ENCODE results near the gene MAN1B1. TPM values are rescaled to one million over a fixed set of nuclear protein-coding genes. Genes with fewer than 3 reads are reported as not detected.

Gene MAN1B1
- total and polyA plus RNA-seq, 2 of the 4 experiments (the other 2 are of a cell fraction), result 28.7 to 55.1 TPM

DNA sequence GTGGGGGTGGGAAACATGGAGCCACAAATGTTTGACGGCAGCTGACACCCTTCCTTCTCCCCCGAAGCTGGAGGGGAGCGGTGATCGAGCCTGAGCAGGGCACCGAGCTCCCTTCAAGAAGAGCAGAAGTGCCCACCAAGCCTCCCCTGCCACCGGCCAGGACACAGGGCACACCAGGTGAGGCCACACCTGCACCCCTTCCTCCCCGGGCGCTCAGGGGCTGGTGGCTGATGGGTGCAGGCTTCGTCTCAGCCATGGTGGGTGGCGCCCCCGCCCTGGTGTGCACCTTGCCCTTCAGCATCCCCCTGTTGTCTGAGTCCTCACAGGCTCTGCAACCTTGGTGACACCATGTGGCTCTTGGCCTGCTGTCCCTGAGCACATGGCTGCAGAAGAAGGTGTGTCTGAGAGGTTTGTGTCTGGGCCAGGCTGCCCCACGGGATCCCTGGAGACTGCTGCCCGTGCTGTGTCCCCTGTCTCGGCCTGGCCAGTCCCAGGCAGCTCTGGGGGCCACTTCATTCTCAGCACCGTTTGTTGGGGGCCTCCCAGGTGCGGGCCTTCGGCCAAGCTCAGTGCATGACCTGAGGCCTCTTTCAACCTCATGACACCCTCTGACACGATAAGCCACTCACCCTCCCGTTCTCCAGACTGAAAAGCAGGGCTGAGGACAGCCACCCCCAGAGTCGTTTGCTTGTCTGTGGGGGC is 11.1 kb downstream of the MAN1B1 start:
- H3K23ac ChIP-seq (ENCODE audit: low read depth, low read length), result no peak overlapping the region
- no peak overlapping the region for H3K14ac ChIP-seq (replicated peaks; ENCODE audit: low read depth, low read length)
- no peak overlapping the region for H3K27ac ChIP-seq (ENCODE audit: insufficient read depth, low read length)
- 81% methylated on average over 8 of the region's 20 CpGs; no CpG with 5 or more reads in 1 of the 2 experiments for WGBS, 2 experiments (ENCODE audit: extremely low coverage in 2 of 2, insufficient read length in 1 of 2)
- no peak overlapping the region for H2AK9ac ChIP-seq (replicated peaks; ENCODE audit: low read depth, low read length, poor library complexity)
- no peak overlapping the region for H4K91ac ChIP-seq (ENCODE audit: insufficient read depth, low read depth, low read length)
- ChIA-PET CTCF (no interaction called here), POLR2A (ENCODE audit: unreplicated experiment) (no interaction called here)
- no peak overlapping the region for H2AFZ ChIP-seq (replicated peaks; ENCODE audit: low read length, poor library complexity)
- in situ Hi-C loops (cut with MboI; ENCODE audit: low sequenced_read_pairs) (no loop called here), intact Hi-C loops (cut with micrococcal nuclease) (no loop called here), dilution Hi-C loops (cut with HindIII; ENCODE audit: low sequenced_read_pairs, unreplicated experiment) (no loop called here)
- no peak overlapping the region for H3K4ac ChIP-seq (ENCODE audit: low read depth, low read length)
- peaks cover 0 to 14% of the 10 kb centered on the region in 2 experiments; a peak in 3 of 4 replicates for H3K79me1 ChIP-seq (ENCODE audit: low read depth in 1 of 2, low read length in 2 of 2)
- no peaks in the 10 kb centered on the region for H3K27me3 ChIP-seq (ENCODE audit: control insufficient read depth, insufficient read depth, low read length)
- peaks cover 59% of the 10 kb centered on the region for H3K36me3 ChIP-seq (ENCODE audit: control insufficient read depth, insufficient read depth, low read length)
- H3K4me1 ChIP-seq (ENCODE audit: control insufficient read depth, insufficient read depth, low read length), result no peaks in the 10 kb centered on the region
- H3K9ac ChIP-seq (ENCODE audit: low read depth, low read length), result no peak overlapping the region
- H2BK5ac ChIP-seq (ENCODE audit: low read depth, low read length, poor library complexity, severe bottlenecking), result no peak overlapping the region
- no peak overlapping the region for H2BK20ac ChIP-seq (ENCODE audit: low read depth, low read length)
- no peak overlapping the region for H4K8ac ChIP-seq (ENCODE audit: low read depth in 2 of 2, low read length in 2 of 2)
- no peak for TF ChIP-seq RCOR1 (IDR thresholded peaks at IDR 0.05; ENCODE audit: insufficient replicate concordance, low read length)
- no peak for TF ChIP-seq FOS (IDR thresholded peaks at IDR 0.05; ENCODE audit: low read depth, low read length)
- TF ChIP-seq RFX5 (IDR thresholded peaks at IDR 0.05; ENCODE audit: low read depth, low read length), result no peak
- no peak for TF ChIP-seq MXI1 (IDR thresholded peaks at IDR 0.05; ENCODE audit: borderline replicate concordance, low read depth, low read length)
- no peak for TF ChIP-seq CEBPB (IDR thresholded peaks at IDR 0.05; ENCODE audit: low read depth, low read length)
- TF ChIP-seq MAFK (IDR thresholded peaks at IDR 0.05; ENCODE audit: low read depth, low read length), result no peak
- no peak for TF ChIP-seq CHD1 (IDR thresholded peaks at IDR 0.05; ENCODE audit: low read depth, low read length)
- no peaks in the 10 kb centered on the region; the same call in 1 of the 2 replicates for H3K9me3 ChIP-seq (ENCODE audit: control insufficient read depth, insufficient read depth, low read length)
- H3K4me3 ChIP-seq (ENCODE audit: insufficient read depth, low read depth, low read length), result no peak overlapping the region
- BruUV-seq (replicated peaks), result no TSS peak
- H3K4me2 ChIP-seq (ENCODE audit: low read depth, low read length), result no peak overlapping the region
- H4K5ac ChIP-seq (ENCODE audit: low read depth, low read length), result no peak overlapping the region
- no peak overlapping the region for H2BK15ac ChIP-seq (ENCODE audit: low read depth, low read length)
- no peak overlapping the region for H2BK120ac ChIP-seq (ENCODE audit: low read depth, low read length)
- ATAC-seq (ENCODE audit: low read depth) (no peak), DNase-seq (no peak)
- no peak overlapping the region for H3K56ac ChIP-seq (ENCODE audit: extremely low read depth, insufficient read depth, low read length)
- H4K20me1 ChIP-seq (ENCODE audit: insufficient read depth, low read length), result peaks cover 5% of the 10 kb centered on the region
- H3K18ac ChIP-seq (ENCODE audit: low read depth, low read length), result no peak overlapping the region
- H2AK5ac ChIP-seq (ENCODE audit: low read depth, low read length), result no peak overlapping the region
- H3K9me1 ChIP-seq (ENCODE audit: insufficient read depth, low read length), result peaks cover 2% of the 10 kb centered on the region; the same call in 1 of the 2 replicates
